Ramos (cell line): ENCODE data around the gene MTMR3.

Experiments used
- in situ Hi-C: fragments of 300-500 bp; cut with MboI; formaldehyde crosslinking; loops from one replicate; pipeline ENCODE4 v1.14.3; 2022; ENCODE audit warnings: low sequenced_read_pairs; ENCODE audit not compliant: unreplicated experiment

The MTMR3 gene

GRCh38 chr22:29994943-29995342 is 112.0 kb downstream of the MTMR3 start:
- in situ Hi-C loops = no loop called here

GRCh38 chr22:29997107-29997506 is 114.1 kb downstream of the MTMR3 start:
- in situ Hi-C loops = no loop called here

GRCh38 chr22:29997516-29997915 is 114.5 kb downstream of the MTMR3 start:
- in situ Hi-C loops = no loop called here

GRCh38 chr22:29998627-29999384 is 115.8 kb downstream of the MTMR3 start:
- in situ Hi-C loops = no loop called here

GRCh38 chr22:30000566-30000965 is 117.6 kb downstream of the MTMR3 start:
- in situ Hi-C loops = no loop called here

GRCh38 chr22:30001459-30001858 is 118.5 kb downstream of the MTMR3 start:
- in situ Hi-C loops = no loop called here

GRCh38 chr22:30002861-30003486 is 120.0 kb downstream of the MTMR3 start:
- in situ Hi-C loops = no loop called here

GRCh38 chr22:30004101-30004500 is 121.1 kb downstream of the MTMR3 start:
- in situ Hi-C loops = no loop called here

- in situ Hi-C loops = no loop called here
These were observed 121.7 kb downstream of the MTMR3 start for GRCh38 chr22:30004694-30005093.

GRCh38 chr22:30005213-30005857 is 122.4 kb downstream of the MTMR3 start:
- in situ Hi-C loops = no loop called here

- in situ Hi-C loops = no loop called here
These were observed 124.4 kb downstream of the MTMR3 start for GRCh38 chr22:30007361-30007760.

- in situ Hi-C loops = no loop called here
These were observed 125.4 kb downstream of the MTMR3 start for GRCh38 chr22:30008401-30008800.

GRCh38 chr22:30009478-30009877 is 126.5 kb downstream of the MTMR3 start:
- in situ Hi-C loops = no loop called here

- in situ Hi-C loops = no loop called here
These were observed 127.9 kb downstream of the MTMR3 start for GRCh38 chr22:30010789-30011405.

- in situ Hi-C loops = no loop called here
These were observed 130.2 kb downstream of the MTMR3 start for GRCh38 chr22:30013201-30013600.

- in situ Hi-C loops = no loop called here
These were observed 131.3 kb downstream of the MTMR3 start for GRCh38 chr22:30014244-30014643.

- in situ Hi-C loops = no loop called here
These were observed 132.3 kb downstream of the MTMR3 start for GRCh38 chr22:30015229-30015797.

- in situ Hi-C loops = no loop called here
These were observed 132.9 kb downstream of the MTMR3 start for GRCh38 chr22:30015846-30016245.

- in situ Hi-C loops = no loop called here
These were observed 133.6 kb downstream of the MTMR3 start for GRCh38 chr22:30016596-30016995.

GRCh38 chr22:30017375-30018223 is 134.6 kb downstream of the MTMR3 start:
- in situ Hi-C loops = no loop called here
